ENCODE results near the gene SRPK1.
"Not testable (repeated sequence)": the region's sequence is repeated elsewhere in the genome, so short reads cannot be mapped to it uniquely, and the experiment has no call there.

The SRPK1 gene

DNA sequence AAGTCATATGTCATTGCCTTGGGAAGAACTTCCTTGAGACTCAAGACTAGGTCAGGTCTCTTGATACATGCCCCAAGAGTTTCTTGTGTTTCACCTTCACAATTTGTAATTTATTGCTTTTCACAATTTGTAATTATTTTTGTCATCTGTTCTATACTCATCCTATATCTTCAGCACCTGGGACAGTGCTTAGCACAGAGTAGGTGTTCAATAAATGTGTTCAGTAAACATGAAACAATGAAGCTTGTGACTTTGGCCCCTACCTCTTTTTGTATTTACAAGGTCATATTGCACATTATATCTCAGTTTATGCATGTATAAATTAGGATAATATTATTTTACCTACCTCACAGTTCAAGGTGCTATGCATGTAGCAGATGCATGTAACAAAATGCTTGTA is 21.5 kb upstream of the SRPK1 start:
- H3K27me3 Mint-ChIP-seq (ENCODE audit: low read depth), result no peaks in the 10 kb centered on the region
- H3K4me1 Mint-ChIP-seq (ENCODE audit: low read depth), result no peaks in the 10 kb centered on the region
- H3K27ac Mint-ChIP-seq, result no peak overlapping the region
- no peaks in the 10 kb centered on the region for H3K36me3 Mint-ChIP-seq (ENCODE audit: low read depth)
- no peak overlapping the region for H3K4me3 Mint-ChIP-seq
- no peaks in the 10 kb centered on the region for H3K9me3 Mint-ChIP-seq
- no peak for DNase-seq (ENCODE audit: low spot score)

DNA sequence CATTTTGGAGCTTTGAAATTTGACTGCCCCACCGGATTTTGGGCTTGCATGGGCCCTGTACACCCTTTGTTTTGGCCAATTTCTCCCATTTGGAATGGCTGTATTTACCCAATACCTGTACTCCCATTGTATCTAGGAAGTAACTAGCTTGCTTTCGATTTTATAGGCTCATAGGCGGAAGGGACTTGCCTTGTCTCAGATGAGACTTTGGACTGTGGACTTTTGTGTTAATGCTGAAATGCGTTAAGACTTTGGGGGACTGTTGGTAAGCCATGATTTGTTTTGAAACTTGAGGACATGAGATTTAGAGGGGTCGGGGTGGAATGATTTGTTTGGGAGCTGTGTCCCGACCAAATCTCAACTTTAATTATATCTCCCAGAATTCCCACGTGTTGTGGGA is 20.3 kb upstream of the SRPK1 start:
- DNase-seq (ENCODE audit: low spot score); H3K36me3 Mint-ChIP-seq (ENCODE audit: low read depth); H3K4me3 Mint-ChIP-seq; H3K4me1 Mint-ChIP-seq (ENCODE audit: low read depth); H3K27me3 Mint-ChIP-seq (ENCODE audit: low read depth); H3K9me3 Mint-ChIP-seq; H3K27ac Mint-ChIP-seq: not testable (repeated sequence)

DNA sequence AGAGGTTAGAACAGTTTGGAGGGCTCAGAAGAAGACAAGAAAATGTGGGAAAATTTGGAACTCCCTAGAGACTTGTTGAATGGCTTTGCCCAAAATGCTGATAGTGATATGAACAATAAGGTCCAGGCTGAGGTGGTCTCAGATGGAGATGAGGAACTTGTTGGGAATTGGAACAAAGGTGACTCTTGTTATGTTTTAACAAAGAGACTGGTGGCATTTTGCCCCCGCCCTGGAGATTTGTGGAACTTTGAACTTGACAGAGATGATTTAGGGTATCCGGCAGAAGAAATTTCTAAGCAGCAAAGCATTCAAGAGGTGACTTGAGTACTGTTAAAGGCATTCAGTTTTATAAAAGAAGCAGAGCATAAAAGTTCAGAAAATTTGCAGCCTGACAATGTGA is 19.1 kb upstream of the SRPK1 start:
- H3K27ac Mint-ChIP-seq; DNase-seq (ENCODE audit: low spot score); H3K36me3 Mint-ChIP-seq (ENCODE audit: low read depth); H3K27me3 Mint-ChIP-seq (ENCODE audit: low read depth); H3K4me1 Mint-ChIP-seq (ENCODE audit: low read depth); H3K9me3 Mint-ChIP-seq; H3K4me3 Mint-ChIP-seq: not testable (repeated sequence)

DNA sequence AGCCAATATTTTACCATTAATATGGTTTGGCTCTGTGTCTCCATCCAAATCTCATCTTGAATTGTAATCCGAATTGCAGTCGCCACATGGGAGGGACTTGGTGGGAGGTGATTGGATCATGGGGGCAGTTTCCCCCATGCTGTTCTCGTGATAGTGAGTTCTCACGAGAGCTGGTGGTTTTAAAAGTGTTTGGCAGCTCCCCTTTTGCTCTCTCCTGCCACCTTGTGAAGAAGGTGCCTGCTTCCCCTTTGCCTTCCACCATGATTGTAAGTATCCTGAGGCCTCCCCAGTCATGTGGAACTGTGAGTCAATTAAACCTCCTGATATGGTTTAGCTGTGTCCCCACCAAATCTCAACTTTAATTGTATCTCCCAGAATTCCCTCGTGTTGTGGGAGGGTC is 18.4 kb upstream of the SRPK1 start:
- H3K9me3 Mint-ChIP-seq; DNase-seq (ENCODE audit: low spot score); H3K27me3 Mint-ChIP-seq (ENCODE audit: low read depth); H3K27ac Mint-ChIP-seq; H3K36me3 Mint-ChIP-seq (ENCODE audit: low read depth); H3K4me3 Mint-ChIP-seq; H3K4me1 Mint-ChIP-seq (ENCODE audit: low read depth): not testable (repeated sequence)

DNA sequence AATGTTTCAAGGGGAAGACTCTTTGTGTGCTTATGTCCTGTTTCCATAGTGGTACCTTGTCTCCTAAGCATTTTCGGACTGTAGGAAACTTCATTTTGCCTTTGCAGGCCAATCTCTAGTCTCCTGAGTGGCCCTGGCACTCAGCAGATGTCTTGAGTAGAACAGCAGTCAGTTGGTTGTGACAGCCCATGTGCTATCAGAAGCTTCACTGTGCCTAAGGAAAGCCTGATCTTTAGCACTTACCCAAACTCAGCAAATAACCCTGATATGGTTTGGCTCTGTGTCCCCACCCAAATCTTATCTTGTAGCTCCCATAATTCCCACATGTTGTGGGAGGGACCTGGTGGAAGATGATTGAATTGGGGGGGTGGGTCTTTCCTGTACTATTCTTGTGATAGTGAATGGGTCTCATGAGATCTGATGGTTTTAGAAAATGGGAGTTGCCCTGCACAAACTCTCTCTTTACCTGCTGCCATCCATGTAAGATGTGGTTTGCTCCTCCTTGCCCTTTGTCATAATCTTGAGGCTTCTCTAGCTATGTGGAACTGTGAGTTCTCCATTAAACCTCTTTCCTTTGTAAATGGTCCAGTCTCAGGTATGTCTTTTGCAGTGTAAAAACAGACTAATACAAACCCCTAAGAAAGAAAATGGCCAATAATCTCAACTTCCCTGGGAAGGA is 15.9 kb upstream of the SRPK1 start:
- no peak overlapping the region for H3K27ac Mint-ChIP-seq
- no peaks in the 10 kb centered on the region for H3K4me1 Mint-ChIP-seq (ENCODE audit: low read depth)

DNA sequence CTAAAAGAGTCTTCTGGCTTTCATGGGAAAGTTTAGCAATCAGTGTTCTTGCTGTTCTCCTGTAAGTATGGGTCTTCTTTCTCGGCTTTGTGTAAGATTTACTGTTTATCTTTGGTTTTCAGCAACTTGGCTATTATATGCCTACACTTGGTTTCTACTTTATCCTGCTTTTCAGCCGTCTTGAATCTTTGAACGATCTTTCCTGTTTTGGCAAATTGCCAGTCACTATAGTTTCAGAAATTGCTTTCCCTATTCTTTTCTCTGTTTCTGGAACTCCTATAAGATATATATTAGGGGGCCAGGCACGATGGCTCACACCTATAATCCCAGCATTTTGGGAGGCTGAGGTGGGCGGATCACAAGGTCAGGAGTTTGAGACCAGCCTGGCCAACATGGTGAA is 14.6 kb upstream of the SRPK1 start:
- Mint-ChIP-seq H3K36me3 (ENCODE audit: low read depth) (no peaks in the 10 kb centered on the region), H3K4me3 (no peak overlapping the region), H3K9me3 (peaks cover 3% of the 10 kb centered on the region), H3K27ac (no peak overlapping the region), H3K4me1 (ENCODE audit: low read depth) (no peaks in the 10 kb centered on the region), H3K27me3 (ENCODE audit: low read depth) (peaks cover 5% of the 10 kb centered on the region)
- DNase-seq (ENCODE audit: low spot score), result no peak

More for the DNA sequence above, 15.9 kb upstream of the SRPK1 start:
- Mint-ChIP-seq H3K27me3 (ENCODE audit: low read depth) (peaks cover 5% of the 10 kb centered on the region), H3K9me3 (peaks cover 3% of the 10 kb centered on the region), H3K4me3 (no peak overlapping the region), H3K36me3 (ENCODE audit: low read depth) (no peaks in the 10 kb centered on the region)
- DNase-seq (ENCODE audit: low spot score), result no peak

DNA sequence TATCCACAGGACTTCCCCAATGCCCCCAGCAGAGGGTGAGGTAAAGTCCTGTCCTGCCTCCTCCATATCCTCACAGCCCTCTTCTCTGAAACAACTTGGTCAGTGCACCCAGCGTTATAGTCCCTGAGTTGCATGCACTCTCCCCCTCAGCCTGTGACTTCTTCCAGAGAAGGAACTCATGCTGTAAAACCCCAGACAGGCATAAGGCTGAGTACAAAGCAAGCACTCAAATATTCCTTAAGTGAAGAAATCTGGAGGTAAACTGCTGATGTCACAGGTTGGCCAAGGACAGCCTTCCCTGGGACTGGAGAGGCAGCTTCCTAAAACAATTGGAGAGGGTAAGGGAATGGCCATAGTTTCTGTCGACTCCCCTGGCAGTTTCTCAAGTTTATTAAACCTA is 12.9 kb upstream of the SRPK1 start:
- H3K27me3 Mint-ChIP-seq (ENCODE audit: low read depth), result peaks cover 5% of the 10 kb centered on the region
- no peaks in the 10 kb centered on the region for H3K36me3 Mint-ChIP-seq (ENCODE audit: low read depth)
- no peaks in the 10 kb centered on the region for H3K4me1 Mint-ChIP-seq (ENCODE audit: low read depth)
- H3K9me3 Mint-ChIP-seq, result peaks cover 3% of the 10 kb centered on the region
- no peak overlapping the region for H3K4me3 Mint-ChIP-seq
- DNase-seq (ENCODE audit: low spot score), result no peak
- no peak overlapping the region for H3K27ac Mint-ChIP-seq

DNA sequence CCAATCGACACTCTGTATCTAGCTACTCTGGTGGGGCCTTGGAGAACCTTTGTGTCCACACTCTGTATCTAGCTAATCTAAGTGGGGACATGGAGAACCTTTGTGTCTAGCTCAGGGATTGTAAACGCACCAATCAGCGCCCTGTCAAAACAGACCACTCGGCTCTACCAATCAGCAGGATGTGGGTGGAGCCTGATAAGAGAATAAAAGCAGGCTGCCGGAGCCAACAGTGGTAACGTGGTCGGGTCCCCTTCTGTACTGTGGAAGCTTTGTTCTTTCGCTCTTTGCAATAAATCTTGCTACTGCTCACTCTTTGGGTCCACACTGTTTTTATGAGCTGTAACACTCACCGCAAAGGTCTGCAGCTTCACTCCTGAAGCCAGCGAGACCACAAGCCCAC is 11.0 kb upstream of the SRPK1 start:
- not testable (repeated sequence) for H3K27ac Mint-ChIP-seq; H3K36me3 Mint-ChIP-seq (ENCODE audit: low read depth); H3K27me3 Mint-ChIP-seq (ENCODE audit: low read depth); H3K4me1 Mint-ChIP-seq (ENCODE audit: low read depth); DNase-seq (ENCODE audit: low spot score); H3K9me3 Mint-ChIP-seq; H3K4me3 Mint-ChIP-seq

DNA sequence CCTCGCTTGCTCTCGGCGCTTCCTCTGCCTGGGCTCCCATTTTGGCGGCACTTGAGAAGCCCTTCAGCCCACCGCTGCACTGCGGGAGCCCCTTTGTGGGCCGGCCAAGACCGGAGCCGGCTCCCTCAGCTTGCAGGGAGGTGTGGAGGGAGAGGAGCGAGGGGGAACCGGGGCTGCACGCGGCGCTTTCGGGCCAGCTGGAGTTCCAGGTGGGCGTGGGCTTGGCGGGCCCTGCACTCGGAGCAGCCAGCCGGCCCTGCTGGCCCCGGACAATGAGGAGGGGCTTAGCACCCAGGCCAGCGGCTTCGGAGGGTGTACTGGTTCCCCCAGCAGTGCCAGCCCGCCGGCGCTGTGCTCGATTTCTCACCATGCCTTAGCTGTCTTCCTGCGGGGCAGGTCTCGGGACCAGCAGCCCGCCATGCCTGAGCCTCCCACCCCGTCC is 10.2 kb upstream of the SRPK1 start:
- Mint-ChIP-seq H3K9me3 (no peaks in the 10 kb centered on the region), H3K27me3 (ENCODE audit: low read depth) (peaks cover 2% of the 10 kb centered on the region), H3K36me3 (ENCODE audit: low read depth) (no peaks in the 10 kb centered on the region), H3K4me3 (no peak overlapping the region), H3K27ac (no peak overlapping the region), H3K4me1 (ENCODE audit: low read depth) (no peaks in the 10 kb centered on the region)
- DNase-seq (ENCODE audit: low spot score), result no peak

DNA sequence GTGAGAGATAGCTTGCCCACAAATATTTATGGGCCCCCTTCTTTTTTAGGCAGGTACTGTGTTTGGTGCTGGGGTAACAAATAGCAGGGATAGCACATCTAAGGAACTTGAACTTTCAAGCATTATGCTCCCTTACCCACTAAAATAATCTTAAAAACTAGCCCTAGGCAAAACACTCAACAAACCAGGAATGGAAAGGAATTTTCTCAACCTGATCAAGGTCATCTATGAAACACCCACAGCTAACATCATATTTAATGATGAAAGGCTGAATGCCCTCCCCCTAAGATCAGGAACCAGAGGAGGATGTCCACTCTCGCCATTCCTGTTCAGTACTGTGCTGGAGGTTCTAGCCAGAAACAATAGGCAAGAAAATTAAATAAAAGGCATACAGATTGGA is 8.7 kb upstream of the SRPK1 start:
- no peak for DNase-seq (ENCODE audit: low spot score)
- no peaks in the 10 kb centered on the region for H3K27me3 Mint-ChIP-seq (ENCODE audit: low read depth)
- H3K9me3 Mint-ChIP-seq, result no peaks in the 10 kb centered on the region
- H3K27ac Mint-ChIP-seq, result no peak overlapping the region
- no peak overlapping the region for H3K4me3 Mint-ChIP-seq
- H3K4me1 Mint-ChIP-seq (ENCODE audit: low read depth), result peaks cover 2% of the 10 kb centered on the region
- no peaks in the 10 kb centered on the region for H3K36me3 Mint-ChIP-seq (ENCODE audit: low read depth)

DNA sequence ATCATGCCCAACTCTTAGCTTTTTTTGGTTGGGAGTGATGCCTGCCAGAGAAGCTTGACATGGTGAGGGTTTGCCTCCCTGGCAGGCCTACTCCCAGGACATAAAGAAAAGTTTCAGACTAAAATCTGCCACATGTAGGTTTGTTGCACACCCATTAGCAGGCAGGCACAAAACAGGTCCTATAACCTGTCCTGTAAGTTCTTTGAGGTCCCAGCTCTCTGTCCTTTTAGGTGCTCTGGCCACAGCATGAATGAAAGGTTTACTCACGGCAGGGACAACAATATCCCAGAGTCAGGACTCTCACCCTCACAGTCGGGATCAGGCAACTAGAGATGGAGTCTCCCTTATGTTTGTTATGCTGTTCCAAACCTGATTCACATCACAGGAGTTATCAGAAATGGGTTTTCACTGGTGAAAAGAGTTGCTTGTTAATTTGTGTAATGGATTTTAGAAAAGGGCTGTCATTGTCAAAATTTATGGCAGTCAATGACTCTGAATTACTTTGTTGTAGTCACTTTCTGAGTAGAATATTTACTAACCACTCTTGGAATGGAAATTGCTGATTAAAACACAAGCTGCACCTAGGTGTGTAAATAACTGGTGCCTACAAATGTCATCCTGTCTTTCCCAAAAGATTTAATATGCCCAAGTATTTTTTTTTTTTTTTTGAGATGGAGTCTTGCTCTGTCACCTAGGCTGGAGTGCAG is 5.8 kb upstream of the SRPK1 start:
- H3K4me3 Mint-ChIP-seq, result no peak overlapping the region
- H3K27me3 Mint-ChIP-seq (ENCODE audit: low read depth), result no peaks in the 10 kb centered on the region
- no peaks in the 10 kb centered on the region for H3K9me3 Mint-ChIP-seq
- no peak overlapping the region for H3K27ac Mint-ChIP-seq
- no peak for DNase-seq (ENCODE audit: low spot score)
- no peaks in the 10 kb centered on the region for H3K36me3 Mint-ChIP-seq (ENCODE audit: low read depth)
- peaks cover 15% of the 10 kb centered on the region for H3K4me1 Mint-ChIP-seq (ENCODE audit: low read depth)

DNA sequence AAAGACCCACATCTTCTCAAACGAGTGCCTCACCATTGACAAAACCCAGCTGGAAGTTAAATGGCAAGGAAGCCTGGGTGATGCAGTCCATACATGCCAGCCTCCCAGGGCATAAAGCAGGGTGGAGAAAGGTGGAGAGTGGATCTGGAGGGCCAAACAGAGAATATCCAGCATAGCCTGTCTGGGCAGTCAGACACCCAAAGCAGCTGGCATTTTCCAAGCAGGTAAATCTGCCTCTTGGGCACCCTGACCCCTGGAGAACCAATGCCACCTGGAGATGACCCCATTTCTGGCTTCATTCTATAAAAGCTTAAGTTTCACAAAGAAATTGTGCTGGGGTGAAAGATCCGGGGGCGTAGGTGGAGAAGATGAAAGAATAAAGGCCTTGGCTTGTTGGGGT is 5.1 kb upstream of the SRPK1 start:
- H3K36me3 Mint-ChIP-seq (ENCODE audit: low read depth), result no peaks in the 10 kb centered on the region
- H3K4me1 Mint-ChIP-seq (ENCODE audit: low read depth), result peaks cover 17% of the 10 kb centered on the region
- H3K27ac Mint-ChIP-seq, result no peak overlapping the region
- H3K27me3 Mint-ChIP-seq (ENCODE audit: low read depth), result no peaks in the 10 kb centered on the region
- no peak overlapping the region for H3K4me3 Mint-ChIP-seq
- no peaks in the 10 kb centered on the region for H3K9me3 Mint-ChIP-seq
- no peak for DNase-seq (ENCODE audit: low spot score)

DNA sequence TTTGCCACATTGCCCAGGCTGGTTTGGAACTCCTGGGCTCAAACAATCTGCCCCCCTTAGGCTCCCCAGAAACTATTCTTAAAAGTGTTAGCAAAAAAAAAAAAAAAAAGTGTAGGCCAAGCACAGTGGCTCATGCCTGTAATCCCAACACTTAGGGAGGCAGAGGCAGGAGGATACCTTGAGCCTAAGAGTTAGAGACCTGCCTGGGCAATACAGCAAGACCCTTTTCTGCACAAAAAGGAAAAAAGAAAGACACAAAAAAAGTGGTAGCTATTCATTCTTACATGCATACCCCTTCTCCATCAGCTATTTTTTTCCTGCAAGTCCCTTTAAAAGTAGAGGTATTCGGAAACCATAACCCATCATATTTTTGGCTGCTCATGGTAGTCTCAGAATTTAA is 3.2 kb upstream of the SRPK1 start:
- no peaks in the 10 kb centered on the region for H3K9me3 Mint-ChIP-seq
- no peak overlapping the region for H3K27ac Mint-ChIP-seq
- DNase-seq (ENCODE audit: low spot score), result no peak
- no peak overlapping the region for H3K4me3 Mint-ChIP-seq
- peaks cover 21% of the 10 kb centered on the region for H3K4me1 Mint-ChIP-seq (ENCODE audit: low read depth)
- H3K36me3 Mint-ChIP-seq (ENCODE audit: low read depth), result peaks cover 9% of the 10 kb centered on the region
- H3K27me3 Mint-ChIP-seq (ENCODE audit: low read depth), result no peaks in the 10 kb centered on the region

DNA sequence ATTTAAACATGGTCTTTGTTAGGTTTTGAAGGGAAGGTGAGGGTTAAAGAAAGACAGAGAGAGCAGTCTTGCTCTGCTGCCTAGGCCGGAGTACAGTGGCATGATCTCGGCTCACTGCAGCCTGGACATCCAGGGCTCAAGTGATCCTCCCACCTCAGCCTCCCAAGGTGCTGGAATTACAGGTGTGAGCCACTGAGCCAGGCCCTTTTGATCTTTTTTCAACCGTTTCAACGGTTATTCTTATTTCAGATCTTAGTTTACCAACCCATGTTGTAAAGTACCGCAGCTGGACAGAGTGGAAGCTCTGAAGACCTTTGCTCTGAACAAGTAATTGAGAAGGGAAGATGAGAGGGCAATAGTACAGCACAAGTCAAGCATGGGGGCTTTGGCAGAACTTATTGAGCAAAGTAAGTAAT is 1.2 kb upstream of the SRPK1 start:
- H3K27ac Mint-ChIP-seq, result no peak overlapping the region
- H3K4me1 Mint-ChIP-seq (ENCODE audit: low read depth), result peaks cover 37% of the 10 kb centered on the region
- H3K4me3 Mint-ChIP-seq, result peak overlapping the region; percentile 97

More for the DNA sequence above, 1.2 kb upstream of the SRPK1 start:
- no peak for DNase-seq (ENCODE audit: low spot score)
- Mint-ChIP-seq H3K36me3 (ENCODE audit: low read depth) (peaks cover 21% of the 10 kb centered on the region), H3K9me3 (no peaks in the 10 kb centered on the region), H3K27me3 (ENCODE audit: low read depth) (no peaks in the 10 kb centered on the region)
